ENCODE measurements around the gene TRAPPC14.

TRAPPC14 gene

GRCh38 chr7:100177045-100178001 lies 18.8 kb upstream of the TRAPPC14 start, which contains the start of the genes GPC2 and STAG3:
Gene GPC2 (minus strand): TSS chr7:100177381. CDS start chr7:100177199, 182 bp downstream.
Gene STAG3 (plus strand): TSS chr7:100177918. CDS start chr7:100180557, 2,639 bp downstream.
- ATAC-seq = peak; percentile 89
- Mint-ChIP-seq H3K27ac (peak within 1 kb of the TSS; percentile 78 to 85), H3K4me3 (peak within 1 kb of the TSS; percentile 87), H3K4me1 (peaks cover 54% of the 10 kb centered on the region), H3K9me3 (peaks cover 0 to 7% of the 10 kb centered on the region in 2 donors), H3K27me3 (peaks cover 6% of the 10 kb centered on the region)
- peak; percentile 99 for DNase-seq

DNA sequence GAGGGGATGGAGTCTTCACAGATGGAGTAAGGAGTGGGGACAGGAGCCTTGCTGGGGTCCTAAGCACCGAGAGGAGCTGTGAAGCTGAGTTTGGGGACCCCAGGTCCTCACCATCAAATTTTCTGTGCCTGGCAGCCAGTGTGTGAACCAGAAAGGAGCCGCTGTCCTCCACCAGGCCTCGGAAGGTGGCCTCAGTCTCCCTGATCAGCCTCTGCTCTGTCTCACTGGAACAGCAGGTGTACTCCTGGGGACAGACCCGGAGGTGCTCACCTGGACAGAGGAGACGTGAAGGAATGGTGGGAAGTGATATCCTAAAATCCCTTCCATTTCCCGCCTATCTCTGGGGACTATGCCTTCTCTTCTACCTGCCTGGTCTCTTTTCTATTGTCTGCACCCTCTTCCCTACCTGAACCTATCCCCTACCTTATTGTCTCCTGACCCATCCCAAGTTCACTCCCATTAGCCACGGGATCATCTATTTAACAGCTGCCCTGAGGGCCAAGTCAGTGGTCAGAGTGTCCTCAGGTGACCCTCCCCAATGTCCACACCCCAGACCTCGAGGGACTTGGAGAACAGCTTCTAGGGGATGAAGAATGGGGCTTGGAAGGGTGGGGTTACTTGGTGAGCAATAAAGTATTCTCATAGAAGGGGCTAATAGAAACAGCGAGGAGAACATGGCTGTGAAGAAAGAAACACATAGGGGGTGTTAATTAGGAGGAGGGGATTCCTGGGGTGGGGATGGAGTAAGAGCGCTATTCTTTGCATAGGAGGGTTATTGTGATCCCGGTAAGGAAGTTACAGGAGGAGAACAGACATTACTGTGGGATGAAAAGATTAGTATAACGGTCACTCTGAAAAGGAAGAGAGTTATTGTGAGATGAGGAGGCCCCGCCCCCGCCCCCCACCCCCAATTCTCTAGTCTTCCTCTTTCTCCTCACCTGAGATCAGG lies 17.8 kb upstream of the TRAPPC14 start:
- Mint-ChIP-seq H3K4me1 (peaks cover 50% of the 10 kb centered on the region), H3K27ac (no peak overlapping the region), H3K9me3 (peaks cover 0 to 7% of the 10 kb centered on the region in 2 donors), H3K27me3 (peaks cover 6% of the 10 kb centered on the region), H3K4me3 (peak overlapping the region; percentile 87)
- no peak for DNase-seq
- ATAC-seq = no peak

DNA sequence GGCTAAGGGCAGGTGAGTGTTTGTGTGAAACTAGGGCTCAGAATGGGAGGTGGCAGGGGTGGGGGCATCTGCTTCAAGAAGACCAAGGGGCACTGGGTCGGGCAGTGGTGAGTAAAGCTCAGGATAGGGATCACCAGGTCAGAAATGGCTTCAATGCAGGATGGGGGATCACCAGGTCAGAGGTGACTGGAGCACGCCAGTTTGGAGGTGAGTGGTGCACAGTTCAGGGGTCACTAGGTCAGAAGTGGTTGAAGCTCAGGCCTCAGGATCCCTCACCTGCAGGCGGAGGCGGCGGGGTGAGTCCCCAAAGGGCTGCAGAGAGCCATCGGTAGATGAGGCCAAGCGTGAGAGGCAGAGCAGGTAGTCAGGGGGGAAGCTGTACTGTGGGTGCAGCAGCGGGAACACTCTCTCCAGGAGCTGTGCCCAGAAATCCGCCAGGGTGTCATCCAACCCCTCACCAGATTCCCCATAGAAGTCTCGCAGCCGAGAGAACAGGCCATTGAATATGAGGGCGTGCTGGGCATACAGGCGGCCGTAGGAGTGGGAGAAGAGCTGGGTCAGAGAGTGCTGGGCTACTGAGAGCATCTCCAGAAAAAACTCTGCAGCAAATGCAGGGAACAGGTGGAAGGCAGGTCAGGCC lies 16.9 kb upstream of the TRAPPC14 start:
- DNase-seq (no peak), ATAC-seq (no peak)
- Mint-ChIP-seq H3K4me1 (peaks cover 47% of the 10 kb centered on the region), H3K27ac (no peak overlapping the region), H3K9me3 (peaks cover 0 to 4% of the 10 kb centered on the region in 2 donors), H3K4me3 (peak overlapping the region in 1 of 2 donors; percentile 6), H3K27me3 (peaks cover 6% of the 10 kb centered on the region)

- Mint-ChIP-seq H3K27me3 (peaks cover 6% of the 10 kb centered on the region), H3K9me3 (no peaks in the 10 kb centered on the region), H3K4me1 (peaks cover 47% of the 10 kb centered on the region), H3K4me3 (no peak overlapping the region), H3K27ac (no peak overlapping the region)
- DNase-seq (no peak), ATAC-seq (no peak)
These were observed 16.1 kb upstream of the TRAPPC14 start for GRCh38 chr7:100174582-100174981.

DNA sequence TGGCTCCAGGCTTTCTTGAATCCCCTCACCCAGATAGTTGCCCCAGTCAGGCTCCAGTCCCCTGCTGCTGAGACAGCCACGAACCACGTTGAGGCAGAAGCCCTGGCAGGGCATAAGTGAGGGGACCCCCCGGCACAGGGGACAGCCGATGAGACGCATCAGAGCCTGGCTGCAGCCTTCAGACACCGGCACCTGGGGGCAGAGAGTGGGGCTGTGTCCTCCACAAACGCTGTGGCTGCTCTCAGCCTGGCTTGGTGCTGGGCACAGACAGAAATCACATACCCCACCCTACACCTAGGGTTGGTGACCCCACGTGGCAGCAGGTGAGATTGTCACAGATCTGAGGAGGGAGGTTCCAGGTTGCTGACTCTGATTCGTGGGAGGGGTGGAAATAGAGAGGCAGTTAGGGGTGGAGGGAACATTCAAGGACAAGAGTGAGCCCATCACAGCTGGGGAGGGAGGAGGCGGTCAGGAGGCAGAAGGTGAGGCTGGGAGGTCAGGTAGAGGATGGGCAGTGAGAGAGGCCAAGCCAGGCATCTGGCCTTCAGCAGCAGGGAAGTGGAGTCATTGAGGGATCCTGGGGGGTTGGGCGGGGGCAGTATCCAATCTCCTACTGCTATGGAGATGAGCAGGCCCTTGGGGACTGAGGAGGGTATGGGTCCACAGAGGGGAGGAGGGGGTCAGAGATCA lies 15.4 kb upstream of the TRAPPC14 start:
- peak overlapping the region in 1 of 2 donors; percentile 8 for H3K27ac Mint-ChIP-seq

DNA sequence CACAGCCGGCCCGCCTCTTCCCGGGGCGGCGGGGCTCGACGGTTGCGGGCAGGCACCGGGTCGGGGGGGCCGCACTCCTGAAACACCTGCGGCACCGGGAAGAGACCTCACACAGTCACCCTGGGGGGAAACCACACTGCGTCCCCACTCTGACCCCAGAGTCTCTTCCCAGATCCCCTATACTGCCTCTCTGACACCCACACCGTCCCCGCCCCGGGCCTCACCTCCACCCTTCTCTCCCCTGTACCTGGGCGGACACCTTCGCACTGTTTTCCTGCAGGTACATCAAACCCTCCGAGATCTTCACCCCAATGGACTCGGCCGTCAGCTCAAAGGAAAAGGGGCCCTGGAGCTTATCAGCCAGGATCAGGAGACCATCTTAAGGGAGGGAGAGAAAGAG lies 13.3 kb upstream of the TRAPPC14 start:
- Mint-ChIP-seq H3K4me1 (peaks cover 66% of the 10 kb centered on the region), H3K27ac (no peak overlapping the region)
- ATAC-seq = peak; percentile 16

More for the DNA sequence above, 15.4 kb upstream of the TRAPPC14 start:
- no peak for DNase-seq
- H3K4me3 Mint-ChIP-seq = no peak overlapping the region
- H3K9me3 Mint-ChIP-seq = no peaks in the 10 kb centered on the region
- ATAC-seq = no peak
- H3K27me3 Mint-ChIP-seq = peaks cover 6% of the 10 kb centered on the region
- H3K4me1 Mint-ChIP-seq = peaks cover 54% of the 10 kb centered on the region

GRCh38 chr7:100171087-100171681 lies 12.7 kb upstream of the TRAPPC14 start:
- peaks cover under 1% of the 10 kb centered on the region for H3K27me3 Mint-ChIP-seq
- no peaks in the 10 kb centered on the region for H3K9me3 Mint-ChIP-seq
- DNase-seq (no peak), ATAC-seq (peak; percentile 63)
- H3K27ac Mint-ChIP-seq = no peak overlapping the region
- peaks cover 66% of the 10 kb centered on the region for H3K4me1 Mint-ChIP-seq
- H3K4me3 Mint-ChIP-seq = peak overlapping the region; percentile 71 to 73

More for the DNA sequence above, 13.3 kb upstream of the TRAPPC14 start:
- Mint-ChIP-seq H3K9me3 (no peaks in the 10 kb centered on the region), H3K4me3 (peak overlapping the region; percentile 78), H3K27me3 (peaks cover 6% of the 10 kb centered on the region)
- no peak for DNase-seq

GRCh38 chr7:100170101-100170897 lies 11.8 kb upstream of the TRAPPC14 start:
- no peak overlapping the region for H3K27ac Mint-ChIP-seq
- H3K27me3 Mint-ChIP-seq = no peaks in the 10 kb centered on the region
- no peak for ATAC-seq
- peaks cover 67% of the 10 kb centered on the region for H3K4me1 Mint-ChIP-seq
- no peaks in the 10 kb centered on the region for H3K9me3 Mint-ChIP-seq
- DNase-seq = no peak
- H3K4me3 Mint-ChIP-seq = peak overlapping the region; percentile 71 to 73

DNA sequence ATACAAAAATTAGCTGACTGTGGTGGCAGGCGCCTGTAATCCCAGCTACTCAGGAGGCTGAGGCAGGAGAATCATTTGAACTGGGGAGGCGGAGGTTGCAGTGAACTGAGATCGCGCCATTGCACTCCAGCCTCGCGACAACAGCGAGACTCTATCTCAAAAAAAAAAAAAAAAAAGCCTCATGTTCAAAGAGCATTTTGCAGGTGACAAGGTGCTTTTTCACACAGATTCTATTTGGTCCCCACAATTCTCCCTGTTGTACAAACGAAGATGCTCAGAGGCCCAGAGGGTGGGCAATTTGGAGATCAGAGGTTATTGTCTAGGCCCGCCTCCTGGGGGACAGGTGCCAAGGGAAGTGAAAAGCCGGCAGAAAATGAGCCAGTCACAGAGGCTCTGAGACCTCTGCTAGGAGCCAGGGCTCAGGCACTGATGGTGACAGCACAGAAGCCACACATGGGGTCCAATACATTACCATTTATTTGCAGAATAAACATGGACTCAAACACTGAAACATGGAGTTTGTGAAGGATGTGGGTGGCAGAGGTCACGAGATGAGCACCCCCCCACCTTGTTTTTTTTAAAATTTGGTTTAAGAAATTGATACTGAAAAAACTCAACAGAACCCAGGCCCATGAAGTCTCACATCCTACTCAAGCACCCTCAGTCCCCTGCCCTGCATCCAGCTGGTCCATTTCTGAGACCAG lies 10.8 kb upstream of the TRAPPC14 start:
- no peaks in the 10 kb centered on the region for H3K27me3 Mint-ChIP-seq
- peak; percentile 16 for ATAC-seq
- peak overlapping the region in 1 of 2 donors; percentile 94 for H3K27ac Mint-ChIP-seq

GRCh38 chr7:100167912-100168323 lies 9.4 kb upstream of the TRAPPC14 start:
- H3K4me1 Mint-ChIP-seq = peaks cover 81% of the 10 kb centered on the region
- H3K9me3 Mint-ChIP-seq = no peaks in the 10 kb centered on the region
- ATAC-seq (no peak), DNase-seq (no peak)
- peak overlapping the region; percentile 82 to 89 for H3K4me3 Mint-ChIP-seq
- no peaks in the 10 kb centered on the region for H3K27me3 Mint-ChIP-seq
- peak overlapping the region; percentile 38 to 94 for H3K27ac Mint-ChIP-seq

More for the DNA sequence above, 10.8 kb upstream of the TRAPPC14 start:
- DNase-seq = no peak
- H3K9me3 Mint-ChIP-seq = no peaks in the 10 kb centered on the region
- H3K4me1 Mint-ChIP-seq = peaks cover 67% of the 10 kb centered on the region
- peak overlapping the region; percentile 82 to 89 for H3K4me3 Mint-ChIP-seq

- DNase-seq (no peak), ATAC-seq (no peak)
- Mint-ChIP-seq H3K27ac (no peak overlapping the region), H3K4me1 (peaks cover 88% of the 10 kb centered on the region), H3K27me3 (no peaks in the 10 kb centered on the region), H3K4me3 (peak overlapping the region; percentile 82 to 89), H3K9me3 (no peaks in the 10 kb centered on the region)
These were observed 8.7 kb upstream of the TRAPPC14 start for GRCh38 chr7:100166970-100167911.

DNA sequence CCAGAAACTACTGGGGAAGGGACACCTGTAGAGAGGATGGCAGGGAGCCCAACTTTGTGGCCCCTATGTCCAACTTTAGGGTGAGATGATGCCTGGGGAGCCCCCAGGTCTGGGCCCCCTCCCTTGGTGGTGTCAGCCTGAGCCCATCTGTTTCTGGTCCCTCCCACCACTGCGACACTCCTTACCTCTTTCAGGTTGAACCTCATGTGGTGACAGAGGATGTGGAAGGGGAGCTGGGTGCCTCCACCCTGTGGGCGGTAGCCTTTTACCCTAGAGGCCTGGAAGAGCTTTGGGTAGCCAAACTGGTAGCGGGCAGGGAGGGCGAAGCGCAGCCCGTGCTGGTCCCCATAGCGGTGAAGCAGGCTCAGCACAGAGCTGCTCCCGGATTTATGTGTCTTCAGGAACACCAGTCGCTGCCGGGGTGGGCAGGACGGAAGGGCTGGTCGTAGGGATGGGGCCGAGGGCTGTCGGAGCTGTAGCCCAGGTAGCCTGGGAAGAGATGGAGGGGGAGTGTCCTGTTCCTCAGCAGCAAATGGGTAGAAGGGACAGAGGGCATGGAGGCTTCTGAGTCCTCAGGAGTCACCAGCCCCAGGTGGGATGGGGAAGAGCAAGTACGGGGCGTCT lies 7.9 kb upstream of the TRAPPC14 start:
- Mint-ChIP-seq H3K4me3 (peak overlapping the region; percentile 82 to 89), H3K27ac (peak overlapping the region in 1 of 2 donors; percentile 27), H3K9me3 (no peaks in the 10 kb centered on the region), H3K27me3 (no peaks in the 10 kb centered on the region), H3K4me1 (peaks cover 90% of the 10 kb centered on the region)
- DNase-seq (peak in 1 of 2 donors; percentile 56), ATAC-seq (peak; percentile 74)

Measured in stimulated activated naive CD8-positive, alpha-beta T cell treated with anti-CD3 and anti-CD28 coated beads, Interleukin-15, amount 100 ng/mL, for 72 hours (primary cell).